CD14-positive monocyte (primary cell): ENCODE data around the gene IFT20. TPM values are rescaled to one million over a fixed set of nuclear protein-coding genes. Genes with fewer than 3 reads are reported as not detected.

ENCODE experiments used
- DNase-seq, 3 donors: peaks; one replicate each; pipeline ENCODE4 v3.0.0-alpha.2; 2011 to 2022
- H2AFZ ChIP-seq: 2 replicates; pipeline ENCODE4 v1.6.0; 2012; ENCODE audit warnings: mild to moderate bottlenecking, low read depth, low read length, inconsistent platforms; ENCODE audit not compliant: insufficient read depth, poor library complexity, severe bottlenecking
- H3K27ac ChIP-seq, 2 donors: 1 replicate in 1 of 2; 2 replicates in 1 of 2; pipeline ENCODE4 v1.5.1; 2012 to 2013; ENCODE audit warnings: low read length in 2 of 2, control low read depth in 1 of 2, inconsistent platforms in 1 of 2, low read depth in 1 of 2, mild to moderate bottlenecking in 1 of 2
- H3K27me3 ChIP-seq, 2 donors: one replicate each; pipeline versions ENCODE4 v1.6.0 to v1.6.1; 2011 to 2013; ENCODE audit warnings: low read length in 2 of 2; ENCODE audit not compliant: control insufficient read depth in 2 of 2, insufficient read depth in 2 of 2
- H3K36me3 ChIP-seq, 2 donors: replicated peaks in 1 of 2; 1 replicate in 1 of 2; 2 replicates in 1 of 2; pipeline versions ENCODE4 v1.5.1 to v1.6.1; 2012 to 2013; ENCODE audit warnings: low read length in 2 of 2, control low read depth in 1 of 2, inconsistent platforms in 1 of 2, mild to moderate bottlenecking in 1 of 2; ENCODE audit not compliant: insufficient read depth in 2 of 2, control insufficient read depth in 1 of 2
- H3K4me1 ChIP-seq, 2 donors: 1 replicate in 1 of 2; 2 replicates in 1 of 2; pipeline versions ENCODE4 v1.5.1 to v1.6.1; 2012 to 2013; ENCODE audit warnings: low read length in 2 of 2, control low read depth in 1 of 2, inconsistent platforms in 1 of 2, mild to moderate bottlenecking in 1 of 2, moderate library complexity in 1 of 2; ENCODE audit not compliant: insufficient read depth in 2 of 2, control insufficient read depth in 1 of 2
- H3K4me2 ChIP-seq: replicated peaks from 2 replicates; pipeline ENCODE3; 2012; ENCODE audit warnings: low read length, moderate library complexity, mild to moderate bottlenecking; ENCODE audit not compliant: poor library complexity, severe bottlenecking; ENCODE audit errors: extremely low read depth
- H3K4me3 ChIP-seq, 3 experiments: fragments of 200-600 bp in 1 of 3; sonication (generic) in 1 of 3; replicated peaks in 1 of 3; 1 replicate in 2 of 3; 2 replicates in 1 of 3; pipeline ENCODE4 v1.5.1; 2011 to 2013; ENCODE audit warnings: low read length in 3 of 3, mild to moderate bottlenecking in 3 of 3, control low read depth in 2 of 3, low read depth in 2 of 3, inconsistent platforms in 1 of 3, moderate library complexity in 1 of 3
- H3K79me2 ChIP-seq: 2 replicates; pipeline ENCODE4 v1.6.0; 2012; ENCODE audit warnings: mild to moderate bottlenecking, control low read depth, inconsistent platforms, low read length, moderate library complexity; ENCODE audit not compliant: insufficient read depth
- H3K9ac ChIP-seq: 2 replicates; pipeline ENCODE4 v1.6.0; 2017; ENCODE audit warnings: low read length, mild to moderate bottlenecking; ENCODE audit not compliant: insufficient read depth, poor library complexity, severe bottlenecking
- H3K9me3 ChIP-seq, 2 donors: replicated peaks in 1 of 2; 1 replicate in 1 of 2; 2 replicates in 1 of 2; pipeline versions ENCODE4 v1.5.1 to v1.6.1; 2012 to 2013; ENCODE audit warnings: low read length in 2 of 2, control low read depth in 1 of 2; ENCODE audit not compliant: control insufficient read depth in 1 of 2, insufficient read depth in 1 of 2
- H4K20me1 ChIP-seq: 2 replicates; pipeline ENCODE4 v1.6.0; 2012; ENCODE audit warnings: mild to moderate bottlenecking, low read length, control low read depth, moderate library complexity; ENCODE audit not compliant: insufficient read depth
- H3K27ac Mint-ChIP-seq, 7 donors: one replicate each; pipeline ENCODE4 v1.8.0; 2020; ENCODE audit warnings: mild to moderate bottlenecking in 7 of 7, mixed read lengths in 7 of 7, moderate library complexity in 6 of 7, inconsistent platforms in 2 of 7
- H3K27me3 Mint-ChIP-seq, 3 donors: one replicate each; pipeline ENCODE4 v1.8.0; 2021 to 2022; ENCODE audit warnings: low read depth in 3 of 3, mild to moderate bottlenecking in 3 of 3, mixed read lengths in 3 of 3, moderate library complexity in 3 of 3, inconsistent platforms in 1 of 3
- H3K36me3 Mint-ChIP-seq, 2 donors: one replicate each; pipeline ENCODE4 v1.8.0; 2020; ENCODE audit warnings: mixed read lengths in 2 of 2, inconsistent platforms in 1 of 2, mild to moderate bottlenecking in 1 of 2
- H3K4me1 Mint-ChIP-seq: one replicate; pipeline ENCODE4 v1.8.0; 2020; ENCODE audit warnings: mild to moderate bottlenecking, mixed read lengths
- H3K4me3 Mint-ChIP-seq, 2 donors: one replicate each; pipeline ENCODE4 v1.8.0; 2020; ENCODE audit warnings: mild to moderate bottlenecking in 2 of 2, mixed read lengths in 2 of 2, moderate library complexity in 1 of 2
- H3K9me3 Mint-ChIP-seq, 7 donors: one replicate each; pipeline ENCODE4 v1.8.0; 2020 to 2022; ENCODE audit warnings: mixed read lengths in 7 of 7, mild to moderate bottlenecking in 6 of 7, moderate library complexity in 6 of 7, inconsistent platforms in 2 of 7
- WGBS: methylation state at CpG from one replicate; pipeline ENCODE4 v1.1.5; 2013; ENCODE audit warnings: missing lambda C conversion rate; ENCODE audit not compliant: insufficient coverage; 5-methylcytosine and 5-hydroxymethylcytosine counted together
- intact Hi-C, 2 donors: fragments of 100-400 bp; cut with micrococcal nuclease; formaldehyde crosslinking; loops; one replicate each; pipeline versions ENCODE4 v1.15.0 to v1.15.1; 2023
- polyA plus RNA-seq, 3 donors: library from polyadenylated mRNA; depleted of rRNA in 1 of 3; unstranded in 2 of 3; stranded (reverse) in 1 of 3; fragments of 300-500 nt in 2 of 3; fragments of >200 nt in 1 of 3; fragmentation: Illumina TruSeq in 2 of 3; gene quantifications; 1 replicate in 2 of 3; 2 replicates in 1 of 3; pipeline ENCODE4 v1.2.3, GENCODE V29; 2012 to 2021
- TF ChIP-seq, protein P1 (sequence below): fragments of 200-600 bp; IDR thresholded peaks from one replicate; pipeline ENCODE4 v1.8.0; 2022; ENCODE audit warnings: antibody characterized with exemption, mild to moderate bottlenecking

Gene IFT20
- polyA plus RNA-seq, 3 donors, result 61.1 to 79.1 (median 75.4) TPM

DNA sequence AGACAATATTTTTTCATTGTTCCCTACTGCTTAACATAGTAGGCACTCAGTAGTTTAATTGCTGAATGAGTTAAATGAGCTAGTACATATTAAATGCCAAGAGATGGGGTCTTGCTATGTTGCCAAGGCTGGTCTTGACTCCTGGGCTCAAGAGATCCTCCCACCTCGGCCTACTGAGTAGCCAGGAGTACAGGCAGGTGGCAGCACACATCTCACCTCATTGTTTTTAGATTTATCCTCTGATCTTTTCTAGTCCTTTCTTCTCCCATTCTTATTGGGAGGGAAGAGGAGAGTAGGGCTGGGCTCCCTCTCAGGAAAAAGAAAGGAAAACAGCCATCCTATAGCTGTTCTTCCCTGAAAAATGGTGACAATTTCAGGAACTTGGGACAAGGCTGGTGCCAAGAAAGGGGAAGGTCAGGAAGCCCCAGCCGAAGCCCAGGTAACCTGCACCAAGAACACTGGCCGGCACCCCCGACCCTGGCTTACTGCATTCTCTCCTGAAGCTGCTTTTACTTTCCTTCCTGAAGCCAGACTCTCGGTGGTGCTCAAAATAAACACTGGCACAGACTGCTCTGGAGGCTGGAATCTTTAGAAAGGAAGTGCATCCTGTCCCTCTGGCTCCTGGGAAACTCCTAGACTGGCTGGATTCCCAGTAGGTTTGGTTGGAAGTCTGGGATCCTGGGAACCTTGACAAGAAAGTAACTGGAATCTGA lies 2.9 kb upstream of the IFT20 start:
- no peak overlapping the region for H3K9ac ChIP-seq
- H3K4me1 ChIP-seq, result peaks cover 28 to 34% of the 10 kb centered on the region in 2 donors
- Mint-ChIP-seq H3K27ac (peak overlapping the region in 1 of 7 donors; percentile 68), H3K27me3 (peaks cover 0 to 2% (median 0%) of the 10 kb centered on the region in 3 donors), H3K9me3 (no peaks in the 10 kb centered on the region), H3K4me1 (peaks cover 34% of the 10 kb centered on the region), H3K36me3 (peaks cover 39 to 43% of the 10 kb centered on the region in 2 donors), H3K4me3 (no peak overlapping the region)
- H3K4me2 ChIP-seq, result no peak overlapping the region
- no peaks in the 10 kb centered on the region for H3K27me3 ChIP-seq
- H3K79me2 ChIP-seq, result peaks cover 47% of the 10 kb centered on the region
- H3K27ac ChIP-seq, result no peak overlapping the region
- H3K9me3 ChIP-seq, result no peaks in the 10 kb centered on the region
- WGBS, result 100% methylated on average over 3 of the region's 5 CpGs
- peaks cover 30 to 39% of the 10 kb centered on the region in 2 donors for H3K36me3 ChIP-seq
- no peak for DNase-seq
- peaks cover 13% of the 10 kb centered on the region for H4K20me1 ChIP-seq
- no peak overlapping the region for H3K4me3 ChIP-seq
- TF ChIP-seq, protein P1, sequence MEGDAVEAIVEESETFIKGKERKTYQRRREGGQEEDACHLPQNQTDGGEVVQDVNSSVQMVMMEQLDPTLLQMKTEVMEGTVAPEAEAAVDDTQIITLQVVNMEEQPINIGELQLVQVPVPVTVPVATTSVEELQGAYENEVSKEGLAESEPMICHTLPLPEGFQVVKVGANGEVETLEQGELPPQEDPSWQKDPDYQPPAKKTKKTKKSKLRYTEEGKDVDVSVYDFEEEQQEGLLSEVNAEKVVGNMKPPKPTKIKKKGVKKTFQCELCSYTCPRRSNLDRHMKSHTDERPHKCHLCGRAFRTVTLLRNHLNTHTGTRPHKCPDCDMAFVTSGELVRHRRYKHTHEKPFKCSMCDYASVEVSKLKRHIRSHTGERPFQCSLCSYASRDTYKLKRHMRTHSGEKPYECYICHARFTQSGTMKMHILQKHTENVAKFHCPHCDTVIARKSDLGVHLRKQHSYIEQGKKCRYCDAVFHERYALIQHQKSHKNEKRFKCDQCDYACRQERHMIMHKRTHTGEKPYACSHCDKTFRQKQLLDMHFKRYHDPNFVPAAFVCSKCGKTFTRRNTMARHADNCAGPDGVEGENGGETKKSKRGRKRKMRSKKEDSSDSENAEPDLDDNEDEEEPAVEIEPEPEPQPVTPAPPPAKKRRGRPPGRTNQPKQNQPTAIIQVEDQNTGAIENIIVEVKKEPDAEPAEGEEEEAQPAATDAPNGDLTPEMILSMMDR, result no peak
- intact Hi-C loops, result loop anchor here in 1 of 2 donors (5.0 to 10.0 kb wide), 3 partner anchors 237 to 614 kb away; partner anchors contain the start of genes ALDOC, NLK, PHF12 and PIGS
- no peak overlapping the region for H2AFZ ChIP-seq

DNA sequence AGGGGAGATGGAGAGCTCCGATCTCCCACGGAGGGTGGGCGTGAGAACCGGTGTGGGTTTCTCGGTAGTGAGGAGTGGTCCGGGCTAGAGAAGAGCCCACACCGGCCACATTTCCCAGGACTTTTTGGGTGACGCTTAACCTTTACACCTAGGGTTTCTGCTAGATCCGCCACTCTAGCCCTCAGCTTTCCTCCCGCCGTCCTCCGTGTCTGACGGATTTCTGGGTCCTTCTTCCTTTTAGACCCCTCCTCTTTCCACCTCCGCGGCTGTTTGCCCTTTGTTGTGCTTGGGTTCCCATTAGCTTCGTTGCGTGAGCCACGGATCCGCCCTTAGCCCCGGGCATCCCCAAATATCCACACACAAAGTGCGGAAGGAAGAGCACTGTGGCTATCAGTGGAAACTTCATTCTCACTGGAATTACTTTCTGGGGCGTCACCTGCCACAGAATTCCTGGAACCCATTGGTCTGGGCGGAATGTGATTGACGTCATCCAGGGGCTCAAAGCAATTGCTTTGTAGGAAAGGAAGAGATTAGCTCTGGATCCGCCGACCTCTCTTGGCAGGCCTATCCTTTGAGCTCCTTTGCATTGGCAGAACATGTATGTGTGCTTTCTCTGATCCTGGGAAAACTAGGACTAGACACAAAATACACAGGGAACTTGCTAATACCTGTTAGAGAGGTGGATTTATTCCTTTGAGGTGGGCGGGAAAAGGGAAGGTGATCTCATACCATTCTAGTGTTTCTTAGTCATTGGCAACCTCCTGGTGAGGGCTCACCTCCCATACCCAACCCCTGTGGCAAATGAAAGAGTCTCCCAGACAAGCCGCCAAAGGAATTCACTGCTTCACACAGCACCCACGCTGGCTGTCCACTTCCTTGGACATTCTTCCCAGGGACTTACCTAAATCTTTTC lies 943 bp upstream of the IFT20 start:
- no peaks in the 10 kb centered on the region for H3K9me3 Mint-ChIP-seq
- 8% methylated on average over 21 of the region's 29 CpGs for WGBS
- peak overlapping the region; percentile 93 to 96 for H3K4me3 Mint-ChIP-seq
- H3K4me1 Mint-ChIP-seq, result peaks cover 40% of the 10 kb centered on the region
- Histone ChIP-seq H3K36me3 (peaks cover 20 to 31% of the 10 kb centered on the region in 2 donors), H3K4me1 (peaks cover 31 to 36% of the 10 kb centered on the region in 2 donors), H3K4me2 (peak overlapping the region; percentile 96), H2AFZ (peak overlapping the region; percentile 94), H3K9ac (peak overlapping the region; percentile 83), H4K20me1 (peaks cover 13% of the 10 kb centered on the region), H3K79me2 (peaks cover 67% of the 10 kb centered on the region), H3K9me3 (no peaks in the 10 kb centered on the region), H3K4me3 (peak overlapping the region; percentile 62 to 93 (median 76)), H3K27me3 (no peaks in the 10 kb centered on the region), H3K27ac (peak overlapping the region; percentile 46 to 96)
- H3K27me3 Mint-ChIP-seq, result peaks cover 0 to 2% (median 1%) of the 10 kb centered on the region in 3 donors
- peaks cover 34 to 35% of the 10 kb centered on the region in 2 donors for H3K36me3 Mint-ChIP-seq
- peak overlapping the region; percentile 82 to 98 (median 94) for H3K27ac Mint-ChIP-seq
- TF ChIP-seq, protein P1, result no peak
- DNase-seq, result peak in 1 of 3 donors; percentile 68
- intact Hi-C loops, result loop anchor here (1.0 to 10.0 kb wide), 5 partner anchors 15 to 616 kb away; partner anchors contain the start of genes POLDIP2 (in 2 of the 2), ALDOC (in 1 of the 2), NLK (in 1 of the 2) and PHF12 (in 1 of the 2)
